Stimulated activated CD4-positive, alpha-beta T cell treated with anti-CD3 and anti-CD28 coated beads, Interleukin-1b, Interleukin-23, amount 100 ng/mL, for 4 hours (primary cell): ENCODE results near the gene ADGRD2.

Experiments used
- DNase-seq, 2 donors: peaks; one replicate each; pipeline ENCODE4 v3.0.0-alpha.2; 2020; ENCODE audit warnings: low read depth in 2 of 2

Gene ADGRD2

GRCh38 chr9:124497441-124497840, 47.2 kb downstream of the ADGRD2 start:
- DNase-seq = no peak

DNA sequence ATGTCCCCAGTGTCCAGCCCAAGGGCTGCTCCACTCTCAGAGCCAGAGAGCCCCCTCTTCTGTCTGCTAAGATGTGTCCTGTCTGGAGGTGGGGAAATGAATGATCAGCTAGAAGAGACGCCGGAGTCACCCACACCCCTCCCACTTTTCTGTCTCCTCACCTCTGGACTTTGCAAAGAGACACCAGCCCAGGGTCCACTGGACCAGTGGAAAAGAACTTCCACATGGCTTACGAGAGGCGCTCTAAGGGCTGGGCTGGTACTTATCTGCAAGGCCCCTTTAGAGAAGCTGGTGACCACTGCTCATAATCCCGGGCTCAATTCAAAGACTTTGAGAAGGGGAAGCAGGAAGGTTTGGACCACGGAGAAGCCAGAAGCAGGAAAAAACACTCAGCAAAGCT, 47.8 kb downstream of the ADGRD2 start:
- no peak for DNase-seq

- no peak for DNase-seq
Measured at GRCh38 chr9:124498499-124499146, 48.4 kb downstream of the ADGRD2 start.

DNA sequence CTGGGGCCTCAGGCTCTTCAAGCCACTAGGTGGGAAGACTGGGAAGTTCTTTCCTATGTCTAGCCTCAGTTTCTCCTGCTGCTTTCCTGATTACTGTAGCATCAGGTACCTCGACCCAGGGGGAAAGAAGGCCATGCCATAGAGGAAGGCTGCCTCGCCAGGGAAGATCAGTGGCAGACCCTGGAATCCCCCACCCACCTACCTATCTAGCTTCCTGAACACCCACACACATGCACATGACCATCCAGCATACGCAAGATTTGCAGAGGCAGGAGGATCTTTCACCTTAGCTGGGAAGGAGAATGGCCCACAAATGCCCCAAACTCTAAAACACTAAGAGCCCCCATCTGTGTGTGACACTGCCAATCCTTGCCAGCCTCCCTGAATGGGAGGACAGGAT, 49.0 kb downstream of the ADGRD2 start:
- no peak for DNase-seq

DNA sequence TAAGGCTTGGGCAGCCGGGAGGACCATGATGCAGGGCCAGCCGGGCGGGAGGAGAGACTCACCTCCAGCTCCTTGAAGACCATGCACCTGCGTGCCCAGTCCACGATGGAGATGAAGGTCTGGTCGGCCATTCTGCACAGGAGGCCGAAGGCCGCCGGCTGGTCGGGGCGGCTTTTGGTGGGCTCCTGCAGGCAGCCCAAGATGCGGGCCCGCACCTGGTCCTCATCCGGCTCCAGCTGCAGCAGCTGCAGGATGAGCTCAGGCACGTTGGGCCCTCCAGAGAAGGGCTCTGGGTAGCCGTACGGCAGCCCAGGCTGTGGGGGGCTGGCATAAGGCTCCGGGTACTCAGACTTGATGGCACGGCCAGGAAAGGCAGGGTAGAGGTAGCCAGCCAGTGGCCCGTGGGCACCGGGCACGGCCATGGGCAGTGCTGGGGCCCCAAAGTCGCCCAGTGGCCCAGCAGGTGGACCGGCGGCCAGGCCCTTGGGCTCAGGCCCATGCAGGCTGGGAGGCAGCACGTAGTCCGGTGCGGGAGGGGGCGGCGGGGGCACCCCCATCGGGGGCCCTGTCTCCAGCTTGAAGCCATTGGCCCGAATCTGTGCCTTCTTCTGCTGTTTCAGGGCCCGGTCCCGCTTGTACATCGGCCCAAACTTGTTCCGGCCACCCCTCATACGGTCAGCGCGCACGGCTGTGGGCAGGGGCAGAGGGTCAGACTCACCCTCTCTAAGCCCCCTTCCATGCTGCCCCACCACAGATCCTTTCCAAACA, 50.0 kb downstream of the ADGRD2 start:
- DNase-seq = no peak

DNA sequence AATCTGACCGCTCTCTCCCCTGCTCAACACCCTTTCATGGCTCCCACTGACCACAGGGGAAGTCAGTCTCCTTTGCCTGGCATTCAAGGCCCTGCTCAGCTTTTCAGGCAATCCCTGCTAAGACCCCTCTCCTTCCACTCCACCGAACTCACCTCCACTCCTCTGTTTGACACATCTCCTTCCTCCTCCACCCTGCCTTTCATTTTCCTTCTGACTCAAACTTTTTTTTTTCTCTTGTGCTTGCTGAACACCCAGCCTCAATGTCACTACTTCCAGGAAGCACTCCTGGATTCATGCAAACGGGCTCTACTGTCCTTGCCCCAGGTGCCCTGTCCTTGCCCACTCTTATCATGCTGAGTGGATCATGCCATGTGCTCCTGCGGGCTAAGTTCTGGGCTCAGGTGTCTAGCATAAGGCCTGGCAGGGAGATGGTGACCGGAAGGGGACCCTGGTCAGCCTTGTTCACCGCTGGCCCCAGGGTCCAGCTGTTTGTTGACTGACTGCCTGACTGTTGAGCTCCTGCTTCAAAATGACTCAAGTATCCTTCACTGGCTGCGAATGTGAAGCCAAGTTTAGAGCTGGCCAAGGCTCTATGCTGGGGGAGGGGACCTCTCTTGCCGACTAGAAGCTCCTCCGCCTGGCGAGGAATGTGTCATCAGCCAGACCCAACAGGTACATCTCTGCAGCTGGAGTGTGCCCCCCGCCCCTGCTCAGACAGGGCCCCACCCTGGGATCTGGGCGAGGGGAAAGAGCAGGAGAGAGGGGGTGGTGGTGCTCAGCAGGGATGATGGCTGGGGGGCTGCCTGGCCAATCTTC, 50.8 kb downstream of the ADGRD2 start:
- DNase-seq = no peak

- no peak for DNase-seq
Measured at GRCh38 chr9:124501771-124502320, 51.6 kb downstream of the ADGRD2 start.

DNA sequence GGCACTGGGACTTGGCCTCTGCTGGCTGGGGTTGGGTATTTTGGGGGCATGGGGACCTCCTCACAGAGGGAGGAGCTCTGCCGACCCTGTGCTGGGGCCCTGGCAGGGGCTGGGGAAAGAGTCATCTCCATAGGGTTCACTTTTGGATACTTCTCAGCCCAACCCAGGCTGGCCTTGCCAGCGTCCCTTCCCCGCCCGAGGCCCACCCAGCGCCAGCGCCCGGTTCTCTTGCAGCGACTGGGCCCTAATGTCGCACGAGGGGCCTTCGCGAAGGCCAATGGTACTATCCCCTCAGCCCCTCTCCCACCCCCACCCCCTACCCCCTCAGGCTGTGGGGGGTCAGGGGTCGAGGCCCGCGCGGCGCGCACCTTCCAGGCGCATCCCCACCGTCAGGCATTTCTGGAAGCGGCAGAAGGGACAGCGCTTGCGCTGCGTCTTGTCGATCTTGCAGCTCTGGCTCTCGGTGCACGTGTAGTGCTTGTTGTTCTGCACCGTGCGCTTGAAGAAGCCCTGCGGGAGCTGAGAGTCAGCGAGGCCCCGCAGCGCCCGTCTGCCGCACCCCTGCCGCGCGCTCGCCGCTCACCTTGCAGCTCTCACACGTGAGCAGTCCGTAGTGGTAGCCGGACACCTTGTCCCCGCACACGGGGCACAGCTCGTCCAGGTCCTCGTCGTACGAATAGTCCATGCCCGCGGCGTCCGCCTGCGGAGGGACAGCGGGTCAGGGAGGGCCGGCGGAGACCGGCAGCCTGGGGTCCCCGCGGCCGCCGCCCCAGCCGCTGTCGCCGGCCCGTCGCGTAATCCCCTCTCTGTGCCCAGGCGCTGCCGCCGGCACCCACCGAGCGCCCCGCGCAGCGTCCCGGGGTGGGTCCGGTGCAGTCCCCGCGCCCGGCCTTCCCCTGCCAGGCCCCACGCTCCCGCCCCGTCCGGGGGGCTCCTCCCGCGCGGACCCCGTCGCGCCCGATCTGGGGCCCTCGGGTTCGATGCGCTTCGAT, 52.8 kb downstream of the ADGRD2 start:
- no peak for DNase-seq

GRCh38 chr9:124503713-124504529, 53.7 kb downstream of the ADGRD2 start:
- DNase-seq = no peak

GRCh38 chr9:124504530-124505005, 54.3 kb downstream of the ADGRD2 start:
- DNase-seq = no peak

GRCh38 chr9:124505006-124505900, 55.0 kb downstream of the ADGRD2 start:
- no peak for DNase-seq

DNA sequence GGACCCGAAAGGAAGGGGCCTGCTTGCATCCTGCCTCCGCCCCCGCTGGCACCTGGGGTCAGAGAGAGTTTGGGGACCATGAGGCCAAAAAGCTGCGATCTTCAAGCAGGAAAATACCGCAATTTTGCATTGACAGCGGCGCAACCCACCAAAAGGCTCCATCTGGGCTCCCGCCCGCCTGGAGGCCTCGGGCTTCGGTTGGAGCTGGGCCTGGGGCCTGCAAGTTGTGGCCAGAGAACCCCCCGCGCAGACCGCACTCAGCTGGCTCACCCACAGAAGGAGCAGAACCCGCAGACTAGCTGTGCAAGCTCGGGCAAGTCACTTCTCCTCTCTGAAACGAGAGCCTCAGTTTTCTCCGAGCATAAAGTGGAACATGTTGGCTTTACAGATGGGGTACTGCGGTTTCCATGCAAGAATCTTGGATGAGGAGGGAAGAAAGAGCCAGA, 55.7 kb downstream of the ADGRD2 start:
- no peak for DNase-seq

DNA sequence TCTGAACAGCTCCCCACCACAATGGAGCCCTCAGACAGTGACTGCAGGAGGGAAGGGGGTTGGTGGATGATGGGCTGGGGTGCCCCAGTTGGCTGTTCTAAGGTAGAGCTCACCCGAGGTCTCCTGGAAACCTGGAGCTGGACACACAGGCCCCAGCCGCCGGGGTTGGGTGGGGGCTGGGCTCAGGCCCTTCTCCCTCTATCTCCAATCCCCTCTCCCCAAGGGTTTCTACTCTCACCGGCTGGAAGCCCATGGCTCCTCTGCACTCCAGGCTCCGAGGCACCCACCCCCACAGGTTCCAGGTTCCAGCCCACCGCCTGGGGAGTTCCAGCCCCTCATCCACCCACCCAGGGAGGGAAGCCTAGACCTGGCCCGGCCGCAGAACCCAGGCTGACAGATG, 56.2 kb downstream of the ADGRD2 start:
- DNase-seq = no peak

GRCh38 chr9:124506931-124507879, 57.0 kb downstream of the ADGRD2 start, which contains the start of gene NR5A1:
NR5A1 (minus strand) TSS chr9:124507399; CDS start chr9:124503395, 4,004 bp downstream.
- no peak for DNase-seq

DNA sequence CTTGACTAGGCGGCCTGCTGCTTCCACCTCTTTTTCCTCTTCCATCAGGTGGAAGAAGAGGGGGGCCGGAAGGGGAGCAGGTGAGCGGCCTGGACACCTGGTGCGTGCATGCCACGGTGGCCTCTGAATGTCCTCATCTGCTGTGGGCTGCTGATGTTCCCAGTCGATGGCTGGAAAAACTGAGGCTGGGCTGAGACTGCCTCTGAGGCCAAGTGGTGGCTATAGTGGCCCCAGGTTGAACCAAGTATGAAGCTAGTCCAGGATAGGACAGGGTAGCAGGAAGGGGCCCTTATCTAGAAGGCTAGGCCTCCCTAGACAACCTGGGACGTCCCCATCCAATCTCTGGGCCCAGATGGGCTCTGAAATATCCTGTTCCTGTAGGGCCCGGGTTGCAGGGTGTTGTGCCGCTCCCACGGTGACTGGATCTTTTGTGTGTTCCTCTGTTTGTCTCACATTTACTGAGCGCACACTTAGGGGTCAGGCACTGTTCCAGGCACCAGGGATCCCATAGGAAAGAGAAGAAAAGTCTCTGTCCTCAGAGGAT, 57.7 kb downstream of the ADGRD2 start:
- no peak for DNase-seq

- no peak for DNase-seq
Measured at GRCh38 chr9:124510650-124511425, 60.6 kb downstream of the ADGRD2 start.

GRCh38 chr9:124511426-124511840, 61.2 kb downstream of the ADGRD2 start:
- DNase-seq = no peak
